Heart right ventricle (tissue), 16 donors: ENCODE data around the gene ARHGAP6. TPM values are rescaled to one million over a fixed set of nuclear protein-coding genes. Genes with fewer than 3 reads are reported as not detected.

ENCODE experiments used
- ATAC-seq, 8 donors: fragments of 200-7000 bp; cut with Tn5 transposase; one replicate each; pipeline ENCODE4 v1.9.1; 2020; ENCODE audit warnings: mild to moderate bottlenecking in 8 of 8, moderate library complexity in 8 of 8, moderate number of reproducible peaks in 1 of 8
- DNase-seq, 2 donors: peaks; one replicate each; pipeline ENCODE4 v3.0.0-alpha.2; 2020
- H3K27ac ChIP-seq, 10 donors: fragments of 200-600 bp; sonication (generic) in 2 of 10; one replicate each; pipeline versions ENCODE4 v1.5.0 to v1.8.0; 2020 to 2022; ENCODE audit warnings: mild to moderate bottlenecking in 3 of 10
- H3K27me3 ChIP-seq, 7 donors: fragments of 200-600 bp; one replicate each; pipeline ENCODE4 v1.8.0; 2021 to 2022; ENCODE audit warnings: mild to moderate bottlenecking in 2 of 7
- H3K36me3 ChIP-seq, 9 donors: fragments of 200-600 bp; sonication (generic) in 1 of 9; one replicate each; pipeline versions ENCODE4 v1.5.0 to v1.8.0; 2020 to 2022; ENCODE audit warnings: mild to moderate bottlenecking in 2 of 9
- H3K4me1 ChIP-seq, 9 donors: fragments of 200-600 bp; sonication (generic) in 1 of 9; one replicate each; pipeline versions ENCODE4 v1.5.0 to v1.8.0; 2020 to 2022; ENCODE audit warnings: mild to moderate bottlenecking in 4 of 9
- H3K4me3 ChIP-seq, 10 donors: fragments of 200-600 bp; sonication (generic) in 2 of 10; one replicate each; pipeline versions ENCODE4 v1.5.0 to v1.8.0; 2020 to 2022; ENCODE audit warnings: mild to moderate bottlenecking in 7 of 10, moderate library complexity in 2 of 10
- H3K9me3 ChIP-seq, 11 donors: fragments of 200-600 bp in 10 of 11; sonication (generic) in 2 of 11; one replicate each; pipeline versions ENCODE4 v1.5.0 to v1.8.0; 2013 to 2022; ENCODE audit warnings: mild to moderate bottlenecking in 2 of 11, control low read depth in 1 of 11, moderate library complexity in 1 of 11
- CTCF ChIP-seq, 9 donors: fragments of 200-600 bp; sonication (generic) in 2 of 9; IDR thresholded peaks; one replicate each; pipeline versions ENCODE4 v1.5.0 to v1.8.0; 2021 to 2022; ENCODE audit warnings: antibody characterized with exemption in 9 of 9, mild to moderate bottlenecking in 5 of 9, moderate library complexity in 1 of 9
- WGBS, 2 donors: extraction: QIAGEN DNeasy Blood & Tissue Kit; methylation state at CpG; one replicate each; pipeline ENCODE4 v1.1.7; 2013; ENCODE audit warnings: inconsistent platforms in 1 of 2; 5-methylcytosine and 5-hydroxymethylcytosine counted together
- intact Hi-C, 10 donors: fragments of 100-400 bp; cut with DNase I; formaldehyde crosslinking; loops; one replicate each; pipeline versions ENCODE4 v1.11.1 to v1.14.2; 2022
- long read RNA-seq, 3 donors: library from polyadenylated mRNA; unstranded; transcript quantifications; one replicate each; pipeline ENCODE4 v2.0.0, GENCODE V29; 2020 to 2021
- polyA plus RNA-seq, 2 donors: library from polyadenylated mRNA; stranded (reverse); fragments of 200-250 nt; gene quantifications; one replicate each; pipeline ENCODE4 v1.2.3, GENCODE V29; 2013
- total RNA-seq, 10 donors: library from RNA; stranded (reverse); fragmentation: NEBNext Ultra II Directional in 3 of 10; extraction: Animal tissue kit (Norgen Biotek cat#: 25700) in 3 of 10; gene quantifications; one replicate each; pipeline versions ENCODE4 v1.2.1 to v1.2.4, GENCODE V29; 2021 to 2023
- donor health status: Arrhythmogenic right ventricular cardiomyopathy.
- donor health status: ischemic (EF 13 %, LVEDD 7.1; RV severe dilation, severe dysfunction).
- donor health status: healthy with polysubstance abuse.
- donor health status: DM: no; HTN: yes; CAD: no.
- donor health status: DM: no; HTN: no; CAD: no.
- donor health status: ischemic (EF 25% LVEDD 6.9; RV normal size, moderate dysfunction).
- donor health status: ischemic (EF 25% LVEDD 5.7; RV mildly dilated, moderate dysfunction).
- donor health status: healthy.
- donor health status: DM: yes; HTN: yes; CAD: no.
- donor health status: Ischemic cardiomyopathy.
- donor health status: ischemic (EF 35%, LVEDD 5.7; RV mildly dilated, moderate dysfunction).
- donor health status: nonischemic (EF 11% LVEDD 7.7; RV severe dilation, severe dysfunction).
- donor health status: DM: yes; HTN: yes; CAD: no.
- donor health status: PGD.
- donor health status: ischemic (EF 29% LVEDD 5.4; RV normal size, mild dysfunction).
- donor health status: nonischemic (EF 23%, LVEDD 6.1; RV moderate dilation, normal function).

ARHGAP6 gene
- total RNA-seq: 1 to 10 TPM; 1.6 to 6.0 (median 2.5) TPM
- 1 to 10 TPM; 3.1 to 4.2 TPM for polyA plus RNA-seq
- long read RNA-seq, donor 1, partial matches to known transcripts: 2 of 7 reads
- long read RNA-seq, donor 1, other reads (novel, unspliced or antisense): 4 of 7 reads
- long read RNA-seq, donor 2, partial matches to known transcripts: 2 of 3 reads
- long read RNA-seq, donor 2, other reads (novel, unspliced or antisense): 1 of 3 reads
- long read RNA-seq, donor 3, partial matches to known transcripts: 1 of 6 reads
- long read RNA-seq, donor 3, other reads (novel, unspliced or antisense): 4 of 6 reads

- H3K36me3 ChIP-seq: no peaks in the 10 kb centered on the region
Observed at GRCh38 chrX:11665168-11666111, at the start of gene ARHGAP6. ARHGAP6 (minus strand) TSS chrX:11665920; CDS start chrX:11664828, 1,092 bp downstream.

GRCh38 chrX:11704725-11705495 lies 39.2 kb upstream of the ARHGAP6 start:
- H3K4me3 ChIP-seq: no peak overlapping the region
- DNase-seq (no peak), ATAC-seq (peak in 2 of 8 donors; percentile 20 to 31)
- H3K27me3 ChIP-seq: peaks cover 0 to 13% (median 0%) of the 10 kb centered on the region in 7 donors
- H3K36me3 ChIP-seq: no peaks in the 10 kb centered on the region
- intact Hi-C loops: no loop called here
- 58 to 67% methylated on average over 12 of the region's 12 CpGs for WGBS, 2 donors
- H3K27ac ChIP-seq: no peak overlapping the region
- H3K4me1 ChIP-seq: no peaks in the 10 kb centered on the region
- no peaks in the 10 kb centered on the region for H3K9me3 ChIP-seq
- no peak for TF ChIP-seq CTCF (IDR thresholded peaks at IDR 0.05)

More at GRCh38 chrX:11665168-11666111, at the start of gene ARHGAP6:
- Histone ChIP-seq H3K4me1 (peaks cover 0 to 3% (median 0%) of the 10 kb centered on the region in 9 donors), H3K27ac (peak within 1 kb of the TSS in 6 of 10 donors; percentile 10 to 50 (median 22)), H3K27me3 (peaks cover 0 to 90% (median 4%) of the 10 kb centered on the region in 7 donors), H3K4me3 (peak within 1 kb of the TSS; percentile 35 to 58 (median 50)), H3K9me3 (peaks cover 0 to 8% (median 0%) of the 10 kb centered on the region in 11 donors)
- ATAC-seq: peak; percentile 81 to 91 (median 87)
- WGBS, 2 donors: 0 to 1% methylated on average over 55 to 74 of the region's 74 CpGs
- peak in 1 of 9 donors; percentile 10 for TF ChIP-seq CTCF (IDR thresholded peaks at IDR 0.05)
- peak; percentile 34 to 62 for DNase-seq
- intact Hi-C loops: no loop called here

GRCh38 chrX:11703855-11704254 lies 38.1 kb upstream of the ARHGAP6 start:
- no peak for TF ChIP-seq CTCF (IDR thresholded peaks at IDR 0.05)
- intact Hi-C loops: no loop called here
- ATAC-seq: no peak
- 95 to 96% methylated on average over 10 of the region's 10 CpGs for WGBS, 2 donors
- Histone ChIP-seq H3K4me1 (no peaks in the 10 kb centered on the region), H3K27ac (no peak overlapping the region), H3K27me3 (peaks cover 0 to 13% (median 0%) of the 10 kb centered on the region in 7 donors), H3K36me3 (no peaks in the 10 kb centered on the region), H3K4me3 (no peak overlapping the region), H3K9me3 (no peaks in the 10 kb centered on the region)
- DNase-seq: no peak
